IPS-18a (cell line): ENCODE measurements around the gene MAP7D3.

Source experiments
- H3K27ac ChIP-seq: one replicate; pipeline ENCODE4 v1.5.1; 2013; ENCODE audit warnings: low read length
- H3K27me3 ChIP-seq: one replicate; pipeline ENCODE4 v1.6.1; 2013; ENCODE audit warnings: mild to moderate bottlenecking, low read length; ENCODE audit not compliant: control insufficient read depth, insufficient read depth
- H3K36me3 ChIP-seq: one replicate; pipeline ENCODE4 v1.6.1; 2013; ENCODE audit warnings: low read depth, low read length; ENCODE audit not compliant: control insufficient read depth
- H3K4me1 ChIP-seq: one replicate; pipeline ENCODE4 v1.6.1; 2013; ENCODE audit warnings: low read depth, low read length; ENCODE audit not compliant: control insufficient read depth
- H3K4me3 ChIP-seq: one replicate; pipeline ENCODE4 v1.5.1; 2013; ENCODE audit warnings: low read length
- H3K9ac ChIP-seq: one replicate; pipeline ENCODE4 v1.6.1; 2013; ENCODE audit warnings: mild to moderate bottlenecking, low read length, moderate library complexity
- H3K9me3 ChIP-seq: one replicate; pipeline ENCODE4 v1.6.1; 2013; ENCODE audit warnings: low read depth, low read length; ENCODE audit not compliant: control insufficient read depth

The MAP7D3 gene

DNA sequence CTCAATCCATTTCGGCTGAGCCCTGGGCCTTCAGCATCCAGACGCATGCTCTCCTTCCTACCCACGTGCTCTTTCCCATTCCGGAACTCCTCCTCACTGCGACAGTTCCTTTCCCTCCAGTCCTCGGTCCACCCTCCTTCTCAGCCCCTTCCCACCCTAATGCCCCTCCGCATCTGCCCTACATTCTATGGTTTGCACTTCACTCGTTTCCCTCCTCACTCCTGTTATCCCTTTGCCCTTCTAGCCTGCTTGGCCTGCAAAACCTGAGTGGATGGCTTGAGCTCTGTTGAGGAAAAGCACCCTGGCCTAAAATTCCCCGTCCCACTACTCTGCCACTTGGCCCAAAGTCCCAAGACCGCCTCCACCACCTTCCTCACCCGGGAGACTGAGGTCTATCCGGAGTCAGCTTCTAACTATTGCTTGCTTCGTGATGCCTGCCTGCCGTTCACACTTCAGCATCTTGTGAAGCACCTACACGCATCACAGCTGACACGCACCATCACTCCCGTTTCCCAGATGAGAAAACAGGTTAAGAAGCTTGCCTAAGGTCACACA, 38.6 kb downstream of the MAP7D3 start:
- H3K4me3 ChIP-seq: no peak overlapping the region
- H3K27ac ChIP-seq: no peak overlapping the region
- H3K4me1 ChIP-seq: no peaks in the 10 kb centered on the region
- H3K36me3 ChIP-seq: no peaks in the 10 kb centered on the region
- no peak overlapping the region for H3K9ac ChIP-seq
- H3K27me3 ChIP-seq: no peaks in the 10 kb centered on the region
- H3K9me3 ChIP-seq: peaks cover 4% of the 10 kb centered on the region

- Histone ChIP-seq H3K9me3 (peaks cover 4% of the 10 kb centered on the region), H3K27me3 (no peaks in the 10 kb centered on the region), H3K36me3 (no peaks in the 10 kb centered on the region), H3K4me3 (no peak overlapping the region), H3K4me1 (no peaks in the 10 kb centered on the region), H3K9ac (no peak overlapping the region), H3K27ac (no peak overlapping the region)
These were observed 39.2 kb downstream of the MAP7D3 start for GRCh38 chrX:136211766-136212556.

DNA sequence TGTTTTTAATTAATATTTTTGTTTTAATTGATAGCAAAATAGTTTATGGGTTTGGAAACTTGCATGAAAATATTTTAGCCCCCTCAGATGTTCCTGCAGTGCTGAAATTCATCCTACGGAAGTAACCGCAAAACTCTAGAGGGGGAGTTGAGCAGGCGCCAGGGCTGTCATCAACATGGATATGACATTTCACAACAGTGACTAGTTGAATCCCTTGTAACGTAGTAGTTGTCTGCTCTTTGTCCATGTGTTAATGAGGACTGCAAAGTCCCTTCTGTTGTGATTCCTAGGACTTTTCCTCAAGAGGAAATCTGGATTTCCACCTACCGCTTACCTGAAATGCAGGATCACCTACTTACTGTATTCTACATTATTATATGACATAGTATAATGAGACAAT, 40.4 kb downstream of the MAP7D3 start:
- H3K27ac ChIP-seq: no peak overlapping the region
- H3K4me1 ChIP-seq: no peaks in the 10 kb centered on the region
- H3K27me3 ChIP-seq: no peaks in the 10 kb centered on the region
- no peaks in the 10 kb centered on the region for H3K36me3 ChIP-seq
- peaks cover 4% of the 10 kb centered on the region for H3K9me3 ChIP-seq
- H3K4me3 ChIP-seq: no peak overlapping the region
- no peak overlapping the region for H3K9ac ChIP-seq

GRCh38 chrX:136210243-136210642, 41.0 kb downstream of the MAP7D3 start:
- Histone ChIP-seq H3K4me1 (no peaks in the 10 kb centered on the region), H3K27ac (no peak overlapping the region), H3K9ac (no peak overlapping the region), H3K27me3 (no peaks in the 10 kb centered on the region), H3K9me3 (peaks cover 4% of the 10 kb centered on the region), H3K4me3 (no peak overlapping the region), H3K36me3 (no peaks in the 10 kb centered on the region)

- Histone ChIP-seq H3K9ac (no peak overlapping the region), H3K36me3 (no peaks in the 10 kb centered on the region), H3K27me3 (no peaks in the 10 kb centered on the region), H3K27ac (no peak overlapping the region), H3K4me1 (no peaks in the 10 kb centered on the region), H3K4me3 (no peak overlapping the region), H3K9me3 (peaks cover 4% of the 10 kb centered on the region)
These were observed 41.4 kb downstream of the MAP7D3 start for GRCh38 chrX:136209751-136210150.

GRCh38 chrX:136209016-136209738, 42.0 kb downstream of the MAP7D3 start:
- H3K36me3 ChIP-seq: no peaks in the 10 kb centered on the region
- H3K4me3 ChIP-seq: no peak overlapping the region
- no peaks in the 10 kb centered on the region for H3K4me1 ChIP-seq
- no peak overlapping the region for H3K9ac ChIP-seq
- H3K27me3 ChIP-seq: no peaks in the 10 kb centered on the region
- peaks cover 4% of the 10 kb centered on the region for H3K9me3 ChIP-seq
- H3K27ac ChIP-seq: no peak overlapping the region

- no peaks in the 10 kb centered on the region for H3K9me3 ChIP-seq
- H3K9ac ChIP-seq: no peak overlapping the region
These were observed 43.7 kb downstream of the MAP7D3 start for GRCh38 chrX:136207546-136207945.

DNA sequence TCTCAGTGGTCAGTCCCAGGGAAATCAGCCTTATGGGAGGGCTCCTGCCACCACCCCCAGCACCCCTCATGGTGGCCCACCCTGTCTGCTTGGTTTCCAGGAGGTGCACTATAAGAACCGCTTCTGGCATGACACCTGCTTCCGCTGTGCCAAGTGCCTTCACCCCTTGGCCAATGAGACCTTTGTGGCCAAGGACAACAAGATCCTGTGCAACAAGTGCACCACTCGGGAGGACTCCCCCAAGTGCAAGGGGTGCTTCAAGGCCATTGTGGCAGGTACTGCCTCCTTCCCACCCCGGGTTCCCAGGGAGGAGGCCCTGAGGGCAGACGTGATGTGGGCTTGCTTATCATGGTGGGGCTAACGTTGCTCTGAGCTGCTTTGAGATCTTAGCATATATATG, 44.3 kb downstream of the MAP7D3 start:
- Histone ChIP-seq H3K4me1 (no peaks in the 10 kb centered on the region), H3K9me3 (no peaks in the 10 kb centered on the region), H3K4me3 (no peak overlapping the region), H3K27me3 (no peaks in the 10 kb centered on the region), H3K36me3 (no peaks in the 10 kb centered on the region), H3K9ac (no peak overlapping the region), H3K27ac (no peak overlapping the region)

More at GRCh38 chrX:136207546-136207945, 43.7 kb downstream of the MAP7D3 start:
- Histone ChIP-seq H3K36me3 (no peaks in the 10 kb centered on the region), H3K4me3 (no peak overlapping the region), H3K27ac (no peak overlapping the region), H3K4me1 (no peaks in the 10 kb centered on the region), H3K27me3 (no peaks in the 10 kb centered on the region)

GRCh38 chrX:136205882-136206380, 45.3 kb downstream of the MAP7D3 start:
- no peaks in the 10 kb centered on the region for H3K9me3 ChIP-seq
- H3K4me3 ChIP-seq: no peak overlapping the region
- no peaks in the 10 kb centered on the region for H3K36me3 ChIP-seq
- H3K27me3 ChIP-seq: no peaks in the 10 kb centered on the region
- H3K4me1 ChIP-seq: no peaks in the 10 kb centered on the region
- no peak overlapping the region for H3K9ac ChIP-seq
- no peak overlapping the region for H3K27ac ChIP-seq

DNA sequence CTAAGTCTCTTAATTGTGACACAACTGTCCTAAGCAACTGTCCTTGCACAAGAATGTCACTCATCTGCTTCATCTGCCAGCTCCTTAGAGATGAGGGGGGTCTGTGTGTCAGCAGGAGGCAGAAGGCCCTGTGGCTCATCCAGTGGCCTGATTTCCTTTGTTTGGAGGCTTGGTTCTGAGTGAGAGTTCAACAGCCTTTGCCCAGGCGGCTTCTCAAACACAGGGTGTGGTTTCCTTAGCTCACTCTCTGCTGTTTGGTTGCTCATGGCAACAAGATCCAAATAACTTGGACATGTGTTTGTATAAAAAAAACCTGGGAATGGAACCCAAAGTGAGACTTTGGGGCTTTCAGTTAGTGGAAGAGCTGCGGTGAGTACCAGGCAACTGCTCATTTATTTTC, 46.6 kb downstream of the MAP7D3 start:
- Histone ChIP-seq H3K36me3 (no peaks in the 10 kb centered on the region), H3K27me3 (no peaks in the 10 kb centered on the region), H3K4me1 (peaks cover 2% of the 10 kb centered on the region), H3K9me3 (peaks cover under 1% of the 10 kb centered on the region), H3K9ac (no peak overlapping the region), H3K27ac (no peak overlapping the region), H3K4me3 (no peak overlapping the region)

DNA sequence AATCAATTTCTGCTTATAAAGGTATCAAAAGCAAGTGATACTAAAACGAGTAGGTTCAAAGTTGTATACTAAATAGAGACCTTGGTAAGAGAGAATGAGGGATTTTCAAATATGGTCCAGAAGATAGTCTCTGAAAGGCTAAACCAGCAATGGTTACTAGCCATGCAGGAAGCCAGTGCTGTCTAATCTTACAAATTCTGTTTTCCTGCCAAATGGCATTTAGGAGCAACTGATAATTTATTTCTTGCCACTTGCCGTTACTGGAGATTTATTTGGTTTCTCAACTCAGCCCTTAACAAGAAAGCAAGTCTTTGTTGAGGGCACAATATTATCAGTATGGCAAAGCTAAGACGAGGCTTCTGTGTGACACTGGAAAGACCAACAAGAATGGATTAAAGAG, 47.2 kb downstream of the MAP7D3 start:
- H3K4me1 ChIP-seq: peaks cover 6% of the 10 kb centered on the region
- no peak overlapping the region for H3K27ac ChIP-seq
- no peak overlapping the region for H3K9ac ChIP-seq
- H3K4me3 ChIP-seq: no peak overlapping the region
- H3K36me3 ChIP-seq: no peaks in the 10 kb centered on the region
- H3K9me3 ChIP-seq: peaks cover 3% of the 10 kb centered on the region
- H3K27me3 ChIP-seq: no peaks in the 10 kb centered on the region
